Right atrium auricular region (tissue), 2 donors: ENCODE data around the gene HES6. TPM values are rescaled to one million over a fixed set of nuclear protein-coding genes. Genes with fewer than 3 reads are reported as not detected.
"Not testable (repeated sequence)": the region's sequence is repeated elsewhere in the genome, so short reads cannot be mapped to it uniquely, and the experiment has no call there.

ENCODE experiments used
- DNase-seq: peaks from one replicate; pipeline ENCODE4 v3.0.0-alpha.2; 2019; ENCODE audit warnings: low spot score
- H3K27ac ChIP-seq, 2 donors: fragments of 200-600 bp; sonication (generic); 1 replicate in 1 of 2; 2 replicates in 1 of 2; pipeline ENCODE4 v1.5.1; 2016 to 2019
- H3K27me3 ChIP-seq, 2 donors: fragments of 200-600 bp; sonication (generic); one replicate each; pipeline versions ENCODE4 v1.5.1 to v1.6.0; 2017 to 2019
- H3K36me3 ChIP-seq: fragments of 200-600 bp; sonication (generic); one replicate; pipeline ENCODE4 v1.5.1; 2016
- H3K4me1 ChIP-seq, 2 donors: fragments of 200-600 bp; sonication (generic); one replicate each; pipeline versions ENCODE4 v1.5.1 to v1.6.0; 2017 to 2019
- H3K4me3 ChIP-seq, 2 donors: fragments of 200-600 bp; sonication (generic); 1 replicate in 1 of 2; 2 replicates in 1 of 2; pipeline ENCODE4 v1.5.1; 2017 to 2019; ENCODE audit warnings: mild to moderate bottlenecking in 1 of 2, moderate library complexity in 1 of 2
- H3K9me3 ChIP-seq, 2 donors: fragments of 200-600 bp; sonication (generic); one replicate each; pipeline ENCODE4 v1.5.1; 2019
- total RNA-seq, 2 donors: library from RNA; depleted of rRNA; stranded (reverse); fragments of >200 nt; gene quantifications; one replicate each; pipeline ENCODE4 v1.1.0, GENCODE V29; 2016
- TF ChIP-seq, protein P1 (sequence below), 2 donors: fragments of 200-600 bp; sonication (generic); IDR thresholded peaks; one replicate each; pipeline ENCODE4 v1.5.1; 2019; ENCODE audit warnings: antibody characterized with exemption in 2 of 2

The HES6 gene
- total RNA-seq, 2 donors from 2014 or later: 2.5 to 4.8 TPM

DNA sequence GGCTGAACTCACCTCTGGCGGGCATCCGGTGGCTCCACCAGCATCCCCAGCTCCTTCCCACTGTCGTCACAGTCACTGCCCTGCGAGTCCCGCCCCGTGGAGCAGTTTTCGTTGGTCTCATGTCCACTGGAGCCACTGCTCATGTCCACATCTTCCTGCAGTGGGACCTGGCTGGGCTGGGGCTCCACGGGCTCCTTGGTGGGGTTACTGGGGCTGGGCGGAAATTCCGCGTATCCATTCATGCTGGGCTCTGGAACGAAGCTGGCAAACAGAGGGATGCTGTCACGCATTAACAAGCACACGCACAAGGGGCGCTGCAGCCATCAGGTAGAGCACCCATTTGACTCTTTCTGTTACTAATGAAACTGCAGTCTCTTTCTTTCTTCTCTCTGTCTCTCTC is 37.9 kb upstream of the HES6 start:
- Histone ChIP-seq H3K27me3 (no peaks in the 10 kb centered on the region), H3K4me1 (peaks cover 0 to 9% of the 10 kb centered on the region in 2 donors), H3K9me3 (no peaks in the 10 kb centered on the region), H3K27ac (no peak overlapping the region), H3K36me3 (peaks cover 37% of the 10 kb centered on the region), H3K4me3 (no peak overlapping the region)
- DNase-seq: no peak
- TF ChIP-seq, protein P1, sequence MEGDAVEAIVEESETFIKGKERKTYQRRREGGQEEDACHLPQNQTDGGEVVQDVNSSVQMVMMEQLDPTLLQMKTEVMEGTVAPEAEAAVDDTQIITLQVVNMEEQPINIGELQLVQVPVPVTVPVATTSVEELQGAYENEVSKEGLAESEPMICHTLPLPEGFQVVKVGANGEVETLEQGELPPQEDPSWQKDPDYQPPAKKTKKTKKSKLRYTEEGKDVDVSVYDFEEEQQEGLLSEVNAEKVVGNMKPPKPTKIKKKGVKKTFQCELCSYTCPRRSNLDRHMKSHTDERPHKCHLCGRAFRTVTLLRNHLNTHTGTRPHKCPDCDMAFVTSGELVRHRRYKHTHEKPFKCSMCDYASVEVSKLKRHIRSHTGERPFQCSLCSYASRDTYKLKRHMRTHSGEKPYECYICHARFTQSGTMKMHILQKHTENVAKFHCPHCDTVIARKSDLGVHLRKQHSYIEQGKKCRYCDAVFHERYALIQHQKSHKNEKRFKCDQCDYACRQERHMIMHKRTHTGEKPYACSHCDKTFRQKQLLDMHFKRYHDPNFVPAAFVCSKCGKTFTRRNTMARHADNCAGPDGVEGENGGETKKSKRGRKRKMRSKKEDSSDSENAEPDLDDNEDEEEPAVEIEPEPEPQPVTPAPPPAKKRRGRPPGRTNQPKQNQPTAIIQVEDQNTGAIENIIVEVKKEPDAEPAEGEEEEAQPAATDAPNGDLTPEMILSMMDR (IDR thresholded peaks at IDR 0.05): no peak

DNA sequence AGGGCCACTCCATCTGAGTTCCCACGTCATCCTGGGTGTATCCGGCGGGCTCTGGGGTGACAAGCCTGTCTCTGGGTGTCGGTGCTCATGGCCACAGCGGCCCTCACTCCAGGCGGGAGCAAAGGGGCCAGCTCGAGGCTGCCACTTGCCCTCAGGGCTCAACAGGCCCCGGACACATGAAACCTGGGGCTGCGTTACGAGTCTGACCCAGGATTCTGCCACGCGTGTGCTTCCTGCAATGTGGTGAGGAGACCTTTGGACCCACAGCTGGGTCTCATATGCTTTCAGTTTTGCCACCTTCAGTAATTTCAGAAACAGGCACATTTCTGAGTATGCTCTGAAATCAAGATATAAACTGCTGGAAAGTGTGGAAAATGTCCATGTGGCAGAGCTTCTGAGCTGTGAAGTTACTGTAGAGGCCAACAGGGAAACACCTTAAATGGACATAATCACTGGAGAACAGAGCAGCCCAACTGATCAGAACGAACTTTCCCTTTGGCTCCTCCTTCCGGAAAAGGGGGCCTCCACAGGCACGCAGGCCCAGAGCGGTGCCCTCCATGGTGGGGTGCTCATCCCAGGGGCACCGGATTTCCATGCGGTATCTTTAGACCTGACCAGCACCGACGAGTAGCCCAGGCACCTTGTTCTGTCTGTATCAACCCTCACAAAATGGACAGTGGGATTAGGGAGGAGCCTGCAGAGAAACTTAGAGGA is 34.5 kb upstream of the HES6 start:
- H3K27me3 ChIP-seq: no peaks in the 10 kb centered on the region
- H3K27ac ChIP-seq: no peak overlapping the region
- TF ChIP-seq, protein P1 (IDR thresholded peaks at IDR 0.05): no peak
- H3K4me3 ChIP-seq: no peak overlapping the region
- H3K36me3 ChIP-seq: peaks cover 70% of the 10 kb centered on the region
- H3K4me1 ChIP-seq: peaks cover 0 to 8% of the 10 kb centered on the region in 2 donors
- no peaks in the 10 kb centered on the region for H3K9me3 ChIP-seq
- DNase-seq: no peak

- not testable (repeated sequence) for DNase-seq, H3K27ac ChIP-seq, H3K9me3 ChIP-seq, H3K4me1 ChIP-seq, H3K27me3 ChIP-seq, H3K4me3 ChIP-seq
- peaks cover 75% of the 10 kb centered on the region for H3K36me3 ChIP-seq
Measured at GRCh38 chr2:238273433-238273832, 33.6 kb upstream of the HES6 start.

GRCh38 chr2:238272156-238272555 is 32.3 kb upstream of the HES6 start:
- H3K27ac ChIP-seq: no peak overlapping the region
- peaks cover 88% of the 10 kb centered on the region for H3K36me3 ChIP-seq
- TF ChIP-seq, protein P1 (IDR thresholded peaks at IDR 0.05): no peak
- no peaks in the 10 kb centered on the region for H3K4me1 ChIP-seq
- no peaks in the 10 kb centered on the region for H3K9me3 ChIP-seq
- DNase-seq: no peak
- no peaks in the 10 kb centered on the region for H3K27me3 ChIP-seq
- H3K4me3 ChIP-seq: no peak overlapping the region

DNA sequence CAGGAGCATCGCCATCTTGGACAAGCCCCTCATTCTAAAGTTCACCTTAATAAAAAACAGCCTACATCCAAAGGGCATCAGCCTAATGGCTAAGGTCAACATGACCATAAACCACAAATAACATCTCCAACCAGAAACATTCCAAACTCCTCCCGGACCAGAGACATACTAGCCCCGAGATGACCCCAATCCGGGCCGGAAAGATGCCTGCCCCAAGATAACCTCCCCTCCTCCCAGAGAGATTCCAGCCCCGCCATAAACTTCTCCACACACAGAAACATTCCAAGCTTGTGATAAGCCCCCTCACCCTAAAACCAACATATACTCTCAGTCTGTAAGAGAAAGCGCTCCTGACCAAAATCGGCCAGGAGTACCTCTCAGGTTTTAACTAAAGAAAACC is 31.8 kb upstream of the HES6 start:
- DNase-seq, H3K4me3 ChIP-seq, H3K27me3 ChIP-seq, H3K27ac ChIP-seq, H3K4me1 ChIP-seq, H3K9me3 ChIP-seq: not testable (repeated sequence)
- H3K36me3 ChIP-seq: peaks cover 90% of the 10 kb centered on the region

DNA sequence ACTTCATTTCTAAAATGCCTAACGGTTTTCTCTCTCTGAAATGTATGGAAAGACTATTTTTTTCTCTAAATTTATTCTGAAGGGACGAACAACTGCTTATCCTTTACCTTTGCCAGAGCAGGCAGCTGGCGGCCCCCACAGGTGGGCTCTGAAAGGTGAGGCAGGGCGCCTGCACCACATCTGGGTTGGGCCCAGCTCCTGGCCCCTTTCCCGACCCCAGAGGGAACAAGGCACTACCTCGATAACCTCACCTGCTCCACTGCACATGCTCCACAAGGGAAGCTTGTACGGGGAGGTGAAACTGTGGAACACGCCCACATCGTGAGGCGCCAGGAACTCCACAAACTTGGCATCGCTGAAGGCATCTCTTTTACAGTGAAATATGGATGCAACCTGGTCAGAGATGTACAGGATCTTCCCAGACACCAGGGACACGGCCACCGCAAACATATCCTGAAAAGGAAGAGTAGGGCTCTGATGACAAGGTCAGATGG is 31.3 kb upstream of the HES6 start:
- H3K4me3 ChIP-seq: no peak overlapping the region
- no peaks in the 10 kb centered on the region for H3K4me1 ChIP-seq
- H3K9me3 ChIP-seq: no peaks in the 10 kb centered on the region
- TF ChIP-seq, protein P1 (IDR thresholded peaks at IDR 0.05): no peak
- H3K27ac ChIP-seq: no peak overlapping the region
- no peak for DNase-seq
- H3K27me3 ChIP-seq: no peaks in the 10 kb centered on the region
- H3K36me3 ChIP-seq: peaks cover 90% of the 10 kb centered on the region

- Histone ChIP-seq H3K36me3 (peaks cover 90% of the 10 kb centered on the region), H3K27ac (no peak overlapping the region), H3K9me3 (no peaks in the 10 kb centered on the region), H3K27me3 (no peaks in the 10 kb centered on the region), H3K4me3 (no peak overlapping the region), H3K4me1 (no peaks in the 10 kb centered on the region)
- TF ChIP-seq, protein P1 (IDR thresholded peaks at IDR 0.05): no peak
- DNase-seq: no peak
Measured at GRCh38 chr2:238270606-238271005, 30.8 kb upstream of the HES6 start.
